Vagina (tissue), 2 donors: Measurements from ENCODE around the gene APBB1. TPM values are rescaled to one million over a fixed set of nuclear protein-coding genes. Genes with fewer than 3 reads are reported as not detected.

ENCODE experiments used
- DNase-seq, 2 donors: peaks; one replicate each; pipeline ENCODE4 v3.0.0-alpha.2; 2017; ENCODE audit errors: extremely low spot score in 2 of 2
- H3K27ac ChIP-seq: fragments of 200-600 bp; sonication (generic); one replicate; pipeline ENCODE4 v1.5.1; 2019
- H3K27me3 ChIP-seq: fragments of 200-600 bp; sonication (generic); one replicate; pipeline ENCODE4 v1.5.1; 2019
- H3K36me3 ChIP-seq, 2 donors: fragments of 200-600 bp; sonication (generic); one replicate each; pipeline ENCODE4 v1.5.1; 2017 to 2019
- H3K4me1 ChIP-seq: fragments of 200-600 bp; sonication (generic); one replicate; pipeline ENCODE4 v1.5.1; 2019
- H3K4me3 ChIP-seq, 2 donors: fragments of 200-600 bp; sonication (generic); 1 replicate in 1 of 2; 2 replicates in 1 of 2; pipeline ENCODE4 v1.5.1; 2016 to 2019
- H3K9me3 ChIP-seq: fragments of 200-600 bp; sonication (generic); one replicate; pipeline ENCODE4 v1.5.1; 2019
- CTCF ChIP-seq, 3 experiments: fragments of 450-650 bp in 2 of 3; fragments of 200-600 bp in 1 of 3; sonication (generic) in 1 of 3; IDR thresholded peaks; one replicate each; pipeline ENCODE4 v1.5.1; 2017 to 2019; ENCODE audit warnings: antibody characterized with exemption in 3 of 3, mild to moderate bottlenecking in 2 of 3, moderate library complexity in 2 of 3
- POLR2A ChIP-seq, 2 donors: fragments of 450-650 bp; IDR thresholded peaks; one replicate each; pipeline ENCODE4 v1.6.1; 2017; ENCODE audit warnings: antibody characterized with exemption in 2 of 2, mild to moderate bottlenecking in 2 of 2, moderate library complexity in 2 of 2
- POLR2AphosphoS5 ChIP-seq, 2 donors: sonication (generic); formaldehyde crosslinking; IDR thresholded peaks; one replicate each; pipeline ENCODE4 v1.9.0; 2017; ENCODE audit warnings: antibody characterized with exemption in 2 of 2, mild to moderate bottlenecking in 2 of 2, low read depth in 1 of 2; ENCODE audit not compliant: insufficient read depth in 1 of 2
- intact Hi-C: fragments of 100-400 bp; cut with DNase I; formaldehyde crosslinking; loops from one replicate; pipeline ENCODE4 v1.15.1; 2023
- total RNA-seq: library from RNA; depleted of rRNA; stranded (reverse); fragments of >200 nt; gene quantifications from one replicate; pipeline ENCODE4 v1.2.3, GENCODE V29; 2016

APBB1 gene
- total RNA-seq, 1 donor from 2014 or later, result 59.7 TPM

- TF ChIP-seq POLR2AphosphoS5 (IDR thresholded peaks at IDR 0.05; ENCODE audit: insufficient read depth in 1 of 2, low read depth in 1 of 2) (no peak), CTCF (IDR thresholded peaks at IDR 0.05) (no peak), POLR2A (IDR thresholded peaks at IDR 0.05) (no peak)
- Histone ChIP-seq H3K36me3 (peaks cover 0 to 12% of the 10 kb centered on the region in 2 donors), H3K27me3 (no peaks in the 10 kb centered on the region), H3K27ac (no peak overlapping the region), H3K4me3 (no peak overlapping the region), H3K9me3 (no peaks in the 10 kb centered on the region), H3K4me1 (peaks cover 24% of the 10 kb centered on the region)
- DNase-seq, result no peak
- intact Hi-C loops, result loop anchor here (2.0 kb wide), 1 partner anchor 15 kb away; no protein-coding TSS in a partner anchor
Observed at GRCh38 chr11:6411594-6412031, 7.3 kb downstream of the APBB1 start.

DNA sequence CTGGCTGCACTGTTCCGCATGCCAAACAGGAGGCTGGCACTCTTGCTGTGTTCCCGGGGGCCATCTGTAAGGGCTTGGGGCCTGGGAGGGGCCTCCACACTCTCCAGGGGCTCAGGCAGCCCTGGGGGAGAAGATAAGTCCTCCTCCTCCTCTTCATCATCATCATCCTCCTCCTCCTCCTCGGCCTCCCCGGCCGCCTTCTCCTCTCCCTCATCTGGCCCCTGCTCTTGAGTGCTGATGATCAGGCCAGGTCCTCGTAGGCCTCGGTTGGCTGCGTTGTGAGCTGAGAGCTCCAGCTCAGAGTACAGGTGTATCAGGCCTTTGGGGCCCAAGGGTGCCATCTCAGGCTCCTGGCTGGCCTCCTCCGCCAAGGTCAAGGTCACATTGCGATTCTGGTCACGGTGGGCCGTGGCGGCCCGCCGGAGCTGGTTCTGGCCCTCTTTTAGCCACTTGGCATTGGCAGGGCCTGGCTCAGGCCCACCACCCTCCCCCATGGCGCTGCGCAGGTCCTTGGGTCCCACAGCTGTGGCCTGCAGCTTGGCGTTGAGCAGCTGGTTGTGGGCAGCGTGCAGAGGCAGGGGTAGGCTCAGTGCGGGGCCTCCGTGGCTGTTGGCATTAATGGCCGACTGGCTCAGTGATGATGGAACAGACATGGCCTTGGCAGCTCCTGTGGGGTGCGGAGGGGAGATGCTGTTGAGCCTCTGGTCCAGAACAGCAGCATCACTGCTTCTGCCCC, 8.0 kb downstream of the APBB1 start:
- Histone ChIP-seq H3K27ac (no peak overlapping the region), H3K4me3 (no peak overlapping the region), H3K4me1 (peaks cover 17% of the 10 kb centered on the region), H3K27me3 (no peaks in the 10 kb centered on the region), H3K36me3 (peaks cover 0 to 12% of the 10 kb centered on the region in 2 donors), H3K9me3 (no peaks in the 10 kb centered on the region)
- TF ChIP-seq CTCF (IDR thresholded peaks at IDR 0.05), result no peak
- no peak for TF ChIP-seq POLR2AphosphoS5 (IDR thresholded peaks at IDR 0.05; ENCODE audit: insufficient read depth in 1 of 2, low read depth in 1 of 2)
- no peak for TF ChIP-seq POLR2A (IDR thresholded peaks at IDR 0.05)
- intact Hi-C loops, result no loop called here
- no peak for DNase-seq

- Histone ChIP-seq H3K4me1 (peaks cover 18% of the 10 kb centered on the region), H3K27me3 (no peaks in the 10 kb centered on the region), H3K27ac (no peak overlapping the region), H3K4me3 (no peak overlapping the region), H3K9me3 (no peaks in the 10 kb centered on the region), H3K36me3 (peaks cover 0 to 15% of the 10 kb centered on the region in 2 donors)
- no peak for TF ChIP-seq POLR2AphosphoS5 (IDR thresholded peaks at IDR 0.05; ENCODE audit: insufficient read depth in 1 of 2, low read depth in 1 of 2)
- intact Hi-C loops, result no loop called here
- no peak for DNase-seq
Observed at GRCh38 chr11:6406370-6406769, 12.5 kb downstream of the APBB1 start.

- TF ChIP-seq POLR2A (IDR thresholded peaks at IDR 0.05) (no peak), POLR2AphosphoS5 (IDR thresholded peaks at IDR 0.05; ENCODE audit: insufficient read depth in 1 of 2, low read depth in 1 of 2) (no peak), CTCF (IDR thresholded peaks at IDR 0.05) (no peak)
- no peak overlapping the region for H3K4me3 ChIP-seq
- no peak overlapping the region for H3K27ac ChIP-seq
- peaks cover 18% of the 10 kb centered on the region for H3K4me1 ChIP-seq
- DNase-seq, result no peak
- peaks cover 0 to 18% of the 10 kb centered on the region in 2 donors for H3K36me3 ChIP-seq
- no peaks in the 10 kb centered on the region for H3K9me3 ChIP-seq
- intact Hi-C loops, result no loop called here
- H3K27me3 ChIP-seq, result no peaks in the 10 kb centered on the region
Observed at GRCh38 chr11:6405846-6406245, 13.0 kb downstream of the APBB1 start.

DNA sequence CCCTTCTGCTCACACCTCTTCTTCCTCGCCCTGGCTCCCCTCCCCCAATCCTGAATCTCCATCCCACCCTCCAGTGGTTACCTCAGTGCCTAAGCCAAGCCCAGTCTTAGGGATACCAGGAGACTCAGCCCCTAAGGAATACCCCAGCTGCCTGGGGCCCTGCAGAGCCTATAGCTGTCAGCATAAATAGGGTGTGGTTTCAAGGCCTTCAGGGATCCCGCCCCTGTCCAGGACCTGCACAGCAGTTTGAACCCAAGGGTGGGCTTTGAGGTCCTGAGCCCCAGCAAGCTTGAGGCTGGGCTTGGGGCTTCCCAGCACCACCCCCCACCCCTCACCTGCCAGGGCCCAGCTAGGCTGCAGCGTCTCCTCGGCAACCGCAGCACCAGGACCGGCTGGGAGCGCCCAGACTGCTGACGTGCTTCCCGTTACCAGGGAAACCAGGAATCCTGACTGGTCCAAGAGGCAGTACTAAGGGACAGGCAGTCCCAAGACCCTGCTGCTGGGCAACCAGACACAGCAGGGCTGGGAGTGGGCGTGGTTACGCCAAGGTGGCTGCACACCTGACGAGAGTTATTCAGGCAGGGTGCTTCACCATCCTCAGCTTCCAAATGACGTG, 13.7 kb downstream of the APBB1 start:
- DNase-seq, result no peak
- no peak overlapping the region for H3K27ac ChIP-seq
- no peaks in the 10 kb centered on the region for H3K9me3 ChIP-seq
- intact Hi-C loops, result no loop called here
- peaks cover 0 to 20% of the 10 kb centered on the region in 2 donors for H3K36me3 ChIP-seq
- no peak overlapping the region for H3K4me3 ChIP-seq
- H3K4me1 ChIP-seq, result peaks cover 18% of the 10 kb centered on the region
- TF ChIP-seq CTCF (IDR thresholded peaks at IDR 0.05) (no peak), POLR2AphosphoS5 (IDR thresholded peaks at IDR 0.05; ENCODE audit: insufficient read depth in 1 of 2, low read depth in 1 of 2) (no peak), POLR2A (IDR thresholded peaks at IDR 0.05) (no peak)
- H3K27me3 ChIP-seq, result no peaks in the 10 kb centered on the region
